ENCODE results near the gene SPON1.

SPON1 gene

GRCh38 chr11:14118072-14118471 is 155.5 kb downstream of the SPON1 start:
- Histone ChIP-seq H2BK120ac (ENCODE audit: low read depth, low read length) (no peak overlapping the region), H2BK15ac (ENCODE audit: low read length) (no peak overlapping the region), H3K4me3 (ENCODE audit: low read length in 2 of 2) (no peak overlapping the region), H3K36me3 (replicated peaks in 1 of 2; ENCODE audit: control insufficient read depth in 2 of 2, insufficient read depth in 2 of 2, low read length in 2 of 2) (peaks cover 0 to 2% of the 10 kb centered on the region in 2 donors), H2AK5ac (ENCODE audit: low read depth, low read length) (no peak overlapping the region), H3K18ac (ENCODE audit: low read length) (no peak overlapping the region), H2BK12ac (ENCODE audit: low read length) (no peak overlapping the region), H3K4me2 (ENCODE audit: insufficient read depth, low read length, poor library complexity, severe bottlenecking) (no peak overlapping the region), H4K91ac (ENCODE audit: low read depth, low read length, poor library complexity) (no peak overlapping the region), H3K4ac (ENCODE audit: low read length) (no peak overlapping the region), H3K14ac (ENCODE audit: low read length) (no peak overlapping the region), H2AFZ (ENCODE audit: low read length) (no peak overlapping the region), H3K27me3 (ENCODE audit: control insufficient read depth in 3 of 3, insufficient read depth in 3 of 3, low read depth in 1 of 3, low read length in 3 of 3) (no peaks in the 10 kb centered on the region), H3K9ac (ENCODE audit: low read depth, low read length, poor library complexity) (no peak overlapping the region), H3K23ac (ENCODE audit: low read depth, low read length, poor library complexity) (no peak overlapping the region), H4K8ac (ENCODE audit: low read depth, low read length) (no peak overlapping the region), H3K9me3 (replicated peaks in 1 of 2; ENCODE audit: control insufficient read depth in 2 of 2, insufficient read depth in 1 of 2, low read depth in 1 of 2, low read length in 2 of 2) (no peaks in the 10 kb centered on the region), H3K4me1 (ENCODE audit: control insufficient read depth in 2 of 2, insufficient read depth in 1 of 2, low read depth in 1 of 2, low read length in 2 of 2) (peaks cover 0 to 3% of the 10 kb centered on the region in 2 donors), H3K27ac (replicated peaks; ENCODE audit: low read length) (no peak overlapping the region), H2BK5ac (ENCODE audit: low read length) (no peak overlapping the region), H3K79me1 (ENCODE audit: low read depth, low read length) (no peaks in the 10 kb centered on the region)
- no peak for DNase-seq (ENCODE audit: low spot score)
- WGBS, 2 donors (ENCODE audit: extremely low coverage in 2 of 2, insufficient read length in 2 of 2, insufficient replicate concordance in 1 of 2): no CpG with 5 or more reads among the region's 1 CpG

- H3K4me3 ChIP-seq (ENCODE audit: low read length in 2 of 2): no peak overlapping the region
- H2BK12ac ChIP-seq (ENCODE audit: low read length): no peak overlapping the region
- H3K27me3 ChIP-seq (ENCODE audit: control insufficient read depth in 3 of 3, insufficient read depth in 3 of 3, low read depth in 1 of 3, low read length in 3 of 3): no peaks in the 10 kb centered on the region
- H3K79me1 ChIP-seq (ENCODE audit: low read depth, low read length): no peaks in the 10 kb centered on the region
- no peaks in the 10 kb centered on the region for H3K4me1 ChIP-seq (ENCODE audit: control insufficient read depth in 2 of 2, insufficient read depth in 1 of 2, low read depth in 1 of 2, low read length in 2 of 2)
- H3K4me2 ChIP-seq (ENCODE audit: insufficient read depth, low read length, poor library complexity, severe bottlenecking): no peak overlapping the region
- H3K18ac ChIP-seq (ENCODE audit: low read length): no peak overlapping the region
- H3K23ac ChIP-seq (ENCODE audit: low read depth, low read length, poor library complexity): no peak overlapping the region
- H3K36me3 ChIP-seq (replicated peaks in 1 of 2; ENCODE audit: control insufficient read depth in 2 of 2, insufficient read depth in 2 of 2, low read length in 2 of 2): no peaks in the 10 kb centered on the region
- H2BK15ac ChIP-seq (ENCODE audit: low read length): no peak overlapping the region
- no peak overlapping the region for H3K9ac ChIP-seq (ENCODE audit: low read depth, low read length, poor library complexity)
- no peak overlapping the region for H2AFZ ChIP-seq (ENCODE audit: low read length)
- no peaks in the 10 kb centered on the region for H3K9me3 ChIP-seq (replicated peaks in 1 of 2; ENCODE audit: control insufficient read depth in 2 of 2, insufficient read depth in 1 of 2, low read depth in 1 of 2, low read length in 2 of 2)
- H3K27ac ChIP-seq (replicated peaks; ENCODE audit: low read length): no peak overlapping the region
- no peak overlapping the region for H2BK120ac ChIP-seq (ENCODE audit: low read depth, low read length)
- no peak overlapping the region for H3K14ac ChIP-seq (ENCODE audit: low read length)
- H4K91ac ChIP-seq (ENCODE audit: low read depth, low read length, poor library complexity): no peak overlapping the region
- H3K4ac ChIP-seq (ENCODE audit: low read length): no peak overlapping the region
- no peak overlapping the region for H2BK5ac ChIP-seq (ENCODE audit: low read length)
- no peak for DNase-seq (ENCODE audit: low spot score)
- H4K8ac ChIP-seq (ENCODE audit: low read depth, low read length): no peak overlapping the region
- WGBS, 2 donors (ENCODE audit: extremely low coverage in 2 of 2, insufficient read length in 2 of 2, insufficient replicate concordance in 1 of 2): no CpG with 5 or more reads among the region's 2 CpGs
- no peak overlapping the region for H2AK5ac ChIP-seq (ENCODE audit: low read depth, low read length)
Measured at GRCh38 chr11:14119357-14119756, 156.8 kb downstream of the SPON1 start.

GRCh38 chr11:14124350-14124749 is 161.8 kb downstream of the SPON1 start:
- Histone ChIP-seq H3K4me2 (ENCODE audit: insufficient read depth, low read length, poor library complexity, severe bottlenecking) (no peak overlapping the region), H3K4me1 (ENCODE audit: control insufficient read depth in 2 of 2, insufficient read depth in 1 of 2, low read depth in 1 of 2, low read length in 2 of 2) (no peaks in the 10 kb centered on the region), H3K4ac (ENCODE audit: low read length) (no peak overlapping the region), H3K18ac (ENCODE audit: low read length) (no peak overlapping the region), H3K27ac (replicated peaks; ENCODE audit: low read length) (no peak overlapping the region), H2AFZ (ENCODE audit: low read length) (no peak overlapping the region), H3K27me3 (ENCODE audit: control insufficient read depth in 3 of 3, insufficient read depth in 3 of 3, low read depth in 1 of 3, low read length in 3 of 3) (no peaks in the 10 kb centered on the region), H2BK15ac (ENCODE audit: low read length) (no peak overlapping the region), H2BK120ac (ENCODE audit: low read depth, low read length) (no peak overlapping the region), H4K8ac (ENCODE audit: low read depth, low read length) (no peak overlapping the region), H3K36me3 (replicated peaks in 1 of 2; ENCODE audit: control insufficient read depth in 2 of 2, insufficient read depth in 2 of 2, low read length in 2 of 2) (no peaks in the 10 kb centered on the region), H3K79me1 (ENCODE audit: low read depth, low read length) (no peaks in the 10 kb centered on the region), H3K14ac (ENCODE audit: low read length) (no peak overlapping the region), H3K23ac (ENCODE audit: low read depth, low read length, poor library complexity) (no peak overlapping the region), H3K9me3 (replicated peaks in 1 of 2; ENCODE audit: control insufficient read depth in 2 of 2, insufficient read depth in 1 of 2, low read depth in 1 of 2, low read length in 2 of 2) (no peaks in the 10 kb centered on the region), H4K91ac (ENCODE audit: low read depth, low read length, poor library complexity) (no peak overlapping the region), H3K4me3 (ENCODE audit: low read length in 2 of 2) (no peak overlapping the region), H2BK5ac (ENCODE audit: low read length) (no peak overlapping the region), H2BK12ac (ENCODE audit: low read length) (no peak overlapping the region), H3K9ac (ENCODE audit: low read depth, low read length, poor library complexity) (no peak overlapping the region), H2AK5ac (ENCODE audit: low read depth, low read length) (no peak overlapping the region)
- DNase-seq (ENCODE audit: low spot score): no peak
- WGBS, 2 donors (ENCODE audit: extremely low coverage in 2 of 2, insufficient read length in 2 of 2, insufficient replicate concordance in 1 of 2): no CpG with 5 or more reads among the region's 3 CpGs

GRCh38 chr11:14124886-14125285 is 162.4 kb downstream of the SPON1 start:
- Histone ChIP-seq H3K18ac (ENCODE audit: low read length) (no peak overlapping the region), H3K79me1 (ENCODE audit: low read depth, low read length) (no peaks in the 10 kb centered on the region), H3K36me3 (replicated peaks in 1 of 2; ENCODE audit: control insufficient read depth in 2 of 2, insufficient read depth in 2 of 2, low read length in 2 of 2) (no peaks in the 10 kb centered on the region), H3K23ac (ENCODE audit: low read depth, low read length, poor library complexity) (no peak overlapping the region), H3K4me3 (ENCODE audit: low read length in 2 of 2) (no peak overlapping the region), H3K4me2 (ENCODE audit: insufficient read depth, low read length, poor library complexity, severe bottlenecking) (no peak overlapping the region), H4K8ac (ENCODE audit: low read depth, low read length) (no peak overlapping the region), H2BK12ac (ENCODE audit: low read length) (no peak overlapping the region), H3K4ac (ENCODE audit: low read length) (no peak overlapping the region), H3K27me3 (ENCODE audit: control insufficient read depth in 3 of 3, insufficient read depth in 3 of 3, low read depth in 1 of 3, low read length in 3 of 3) (no peaks in the 10 kb centered on the region), H2AK5ac (ENCODE audit: low read depth, low read length) (no peak overlapping the region), H2AFZ (ENCODE audit: low read length) (no peak overlapping the region), H2BK5ac (ENCODE audit: low read length) (no peak overlapping the region), H3K27ac (replicated peaks; ENCODE audit: low read length) (no peak overlapping the region), H3K14ac (ENCODE audit: low read length) (no peak overlapping the region), H2BK120ac (ENCODE audit: low read depth, low read length) (no peak overlapping the region), H4K91ac (ENCODE audit: low read depth, low read length, poor library complexity) (no peak overlapping the region), H3K9me3 (replicated peaks in 1 of 2; ENCODE audit: control insufficient read depth in 2 of 2, insufficient read depth in 1 of 2, low read depth in 1 of 2, low read length in 2 of 2) (no peaks in the 10 kb centered on the region), H3K9ac (ENCODE audit: low read depth, low read length, poor library complexity) (no peak overlapping the region), H3K4me1 (ENCODE audit: control insufficient read depth in 2 of 2, insufficient read depth in 1 of 2, low read depth in 1 of 2, low read length in 2 of 2) (no peaks in the 10 kb centered on the region), H2BK15ac (ENCODE audit: low read length) (no peak overlapping the region)
- WGBS, 2 donors (ENCODE audit: extremely low coverage in 2 of 2, insufficient read length in 2 of 2, insufficient replicate concordance in 1 of 2): no CpG with 5 or more reads among the region's 3 CpGs
- no peak for DNase-seq (ENCODE audit: low spot score)

Measured in neuronal stem cell (in vitro differentiated cells).